HCT116 (cell line): ENCODE results near the gene GDF2. TPM values are rescaled to one million over a fixed set of nuclear protein-coding genes. Genes with fewer than 3 reads are reported as not detected.

Experiments used
- ATAC-seq: fragments of 200-7000 bp; cut with Tn5 transposase; 2 replicates; pipeline ENCODE4 v1.9.1; 2020; ENCODE audit warnings: mild to moderate bottlenecking, moderate library complexity
- BruUV-seq: library from RNA; stranded (reverse); fragments of 400-500 nt; replicated peaks from 2 replicates; lab custom pipeline; 2021; lab: Mats Ljungman, UMichigan
- CTCF ChIA-PET: fragments of 300-600 bp; sonication (Branson Sonifier 250); formaldehyde crosslinking; loops from one replicate; lab custom pipeline; 2021; ENCODE audit warnings: antibody characterized with exemption; lab: Charles Lee
- POLR2A ChIA-PET: fragments of 300-600, 350-600 bp; sonication (Branson Sonifier 250); formaldehyde crosslinking; loops from one replicate; lab custom pipeline; 2021; ENCODE audit warnings: antibody characterized with exemption; lab: Charles Lee
- RAD21 ChIA-PET, 2 experiments: fragments of 300-600 bp; sonication (Branson Sonifier 250); formaldehyde crosslinking; loops; one replicate each; lab custom pipeline; 2023; ENCODE audit warnings: low total read pairs in 2 of 2; ENCODE audit not compliant: uncharacterized antibody in 2 of 2, unreplicated experiment in 2 of 2, low non-redundant PET in 1 of 2; lab: Charles Lee
- DNase-seq: peaks from one replicate; pipeline ENCODE4 v3.0.0-alpha.2; 2010; ENCODE audit warnings: low read depth, low spot score
- H2AFZ ChIP-seq: fragments of 200-600 bp; shearing (Covaris generic), sonication (generic); 2 replicates; pipeline ENCODE4 v1.6.1; 2017; ENCODE audit warnings: low read depth, mixed run types, mixed read lengths, antibody characterized with exemption, low read length; ENCODE audit not compliant: poor library complexity, severe bottlenecking
- H3K27ac ChIP-seq: 2 replicates; pipeline ENCODE4 v1.5.1; 2012; ENCODE audit warnings: low read depth, low read length
- H3K27me3 ChIP-seq: fragments of 200-600 bp; sonication (generic); 2 replicates; pipeline ENCODE4 v1.6.1; 2016; ENCODE audit warnings: mixed run types, low read length, mixed read lengths; ENCODE audit not compliant: insufficient read depth
- H3K36me3 ChIP-seq, 2 experiments: fragments of 200-500 bp in 1 of 2; fragments of 200-600 bp in 1 of 2; sonication (Bioruptor generic) in 1 of 2; sonication (generic) in 1 of 2; 2 replicates each; pipeline versions ENCODE4 v1.5.1 to v1.6.1; 2014 to 2016; ENCODE audit warnings: low read length in 2 of 2, inconsistent platforms in 1 of 2, mixed read lengths in 1 of 2, mixed run types in 1 of 2; ENCODE audit not compliant: insufficient read depth in 2 of 2, control insufficient read depth in 1 of 2
- H3K4me1 ChIP-seq, 2 experiments: fragments of 200-600 bp in 1 of 2; sonication (generic) in 1 of 2; 2 replicates each; pipeline versions ENCODE4 v1.5.1 to v1.6.1; 2012 to 2017; ENCODE audit warnings: low read length in 2 of 2, inconsistent platforms in 1 of 2, mild to moderate bottlenecking in 1 of 2, mixed read lengths in 1 of 2, mixed run types in 1 of 2, moderate library complexity in 1 of 2; ENCODE audit not compliant: insufficient read depth in 2 of 2, control insufficient read depth in 1 of 2
- H3K4me2 ChIP-seq: fragments of 200-600 bp; sonication (generic); 2 replicates; pipeline ENCODE4 v1.6.1; 2017; ENCODE audit warnings: mixed run types, low read length, mixed read lengths
- H3K4me3 ChIP-seq, 2 experiments: fragments of 200-600 bp in 1 of 2; sonication (generic) in 1 of 2; replicated peaks in 1 of 2; 2 replicates each; pipeline ENCODE4 v1.5.1; 2011 to 2016; ENCODE audit warnings: low read length in 2 of 2, control low read depth in 1 of 2, low read depth in 1 of 2, mild to moderate bottlenecking in 1 of 2, mixed read lengths in 1 of 2, mixed run types in 1 of 2
- H3K79me2 ChIP-seq: fragments of 200-600 bp; sonication (generic); 2 replicates; pipeline ENCODE4 v1.6.1; 2017; ENCODE audit warnings: mild to moderate bottlenecking, mixed run types, low read length, moderate library complexity, mixed read lengths; ENCODE audit not compliant: insufficient read depth
- H3K9ac ChIP-seq: fragments of 200-600 bp; sonication (generic); 2 replicates; pipeline ENCODE4 v1.6.1; 2016; ENCODE audit warnings: low read length, mixed read lengths
- H3K9me2 ChIP-seq: fragments of 200-600 bp; sonication (generic), shearing (Covaris generic); 2 replicates; pipeline ENCODE4 v1.6.1; 2017; ENCODE audit warnings: mixed run types, mild to moderate bottlenecking, moderate library complexity; ENCODE audit not compliant: insufficient read depth
- H3K9me3 ChIP-seq, 2 experiments: fragments of 200-500 bp in 1 of 2; fragments of 200-600 bp in 1 of 2; sonication (Bioruptor generic) in 1 of 2; sonication (generic) in 1 of 2; 2 replicates each; pipeline ENCODE4 v1.6.1; 2014 to 2017; ENCODE audit warnings: low read length in 2 of 2, mixed read lengths in 2 of 2, inconsistent platforms in 1 of 2, low read depth in 1 of 2, mild to moderate bottlenecking in 1 of 2, mixed run types in 1 of 2, moderate library complexity in 1 of 2; ENCODE audit not compliant: control insufficient read depth in 1 of 2, insufficient read depth in 1 of 2
- H4K20me1 ChIP-seq: fragments of 200-600 bp; sonication (generic), shearing (Covaris generic); 2 replicates; pipeline ENCODE4 v1.6.1; 2017; ENCODE audit warnings: mixed run types, mild to moderate bottlenecking, moderate library complexity; ENCODE audit not compliant: insufficient read depth
- CEBPB ChIP-seq: IDR thresholded peaks from 2 replicates; pipeline ENCODE4 v1.6.1; 2012; ENCODE audit warnings: low read depth
- ELF1 ChIP-seq: IDR thresholded peaks from 2 replicates; pipeline ENCODE4 v1.6.1; 2012; ENCODE audit warnings: low read depth, borderline replicate concordance
- EZH2phosphoT487 ChIP-seq: fragments of 200-600 bp; IDR thresholded peaks from 2 replicates; pipeline ENCODE4 v1.6.1; 2018; ENCODE audit warnings: antibody characterized with exemption, borderline replicate concordance
- JUND ChIP-seq: IDR thresholded peaks from 2 replicates; pipeline ENCODE4 v1.6.1; 2012
- RAD21 ChIP-seq: IDR thresholded peaks from 2 replicates; pipeline ENCODE4 v1.6.1; 2012; ENCODE audit warnings: low read depth, mild to moderate bottlenecking
- SIN3A ChIP-seq: IDR thresholded peaks from 2 replicates; pipeline ENCODE4 v1.6.1; 2012; ENCODE audit warnings: low read depth
- SP1 ChIP-seq: IDR thresholded peaks from 2 replicates; pipeline ENCODE4 v1.6.1; 2012; ENCODE audit warnings: low read depth
- SRF ChIP-seq: IDR thresholded peaks from 2 replicates; pipeline ENCODE4 v1.6.1; 2012; ENCODE audit warnings: low read depth
- ZFX ChIP-seq: fragments of 450-650 bp; IDR thresholded peaks from 2 replicates; pipeline ENCODE4 v1.6.1; 2017
- intact Hi-C: fragments of 100-400 bp; cut with micrococcal nuclease; formaldehyde crosslinking; loops from 2 replicates; pipeline ENCODE4 v1.10.0; 2022
- total RNA-seq: library from RNA; stranded (reverse); gene quantifications from one replicate; pipeline ENCODE4 v1.2.1, GENCODE V29; 2021; ENCODE audit not compliant: unreplicated experiment
- TF ChIP-seq, protein P1 (sequence below): IDR thresholded peaks from 2 replicates; pipeline ENCODE4 v1.6.1; 2012; ENCODE audit warnings: low read depth
- TF ChIP-seq, protein P2 (sequence below), 3 experiments: fragments of 200-600 bp in 1 of 3; sonication (generic) in 1 of 3; IDR thresholded peaks in 2 of 3; conservative IDR thresholded peaks in 1 of 3; 2 replicates each; pipeline ENCODE4 v1.5.1; 2012 to 2017; ENCODE audit warnings: low read depth in 2 of 3, low read length in 2 of 3, antibody characterized with exemption in 1 of 3, borderline replicate concordance in 1 of 3, control low read depth in 1 of 3, mild to moderate bottlenecking in 1 of 3, mixed read lengths in 1 of 3, mixed run types in 1 of 3, moderate library complexity in 1 of 3; ENCODE audit not compliant: insufficient read depth in 1 of 3
- TF ChIP-seq, protein P3 (sequence below): IDR thresholded peaks from 2 replicates; pipeline ENCODE4 v1.6.1; 2012

Gene GDF2
- total RNA-seq, 1 experiment from 2014 or later, result not detected

GRCh38 chr10:47364366-47364765 lies 42.1 kb downstream of the GDF2 start (continued):
- TF ChIP-seq, protein P1, sequence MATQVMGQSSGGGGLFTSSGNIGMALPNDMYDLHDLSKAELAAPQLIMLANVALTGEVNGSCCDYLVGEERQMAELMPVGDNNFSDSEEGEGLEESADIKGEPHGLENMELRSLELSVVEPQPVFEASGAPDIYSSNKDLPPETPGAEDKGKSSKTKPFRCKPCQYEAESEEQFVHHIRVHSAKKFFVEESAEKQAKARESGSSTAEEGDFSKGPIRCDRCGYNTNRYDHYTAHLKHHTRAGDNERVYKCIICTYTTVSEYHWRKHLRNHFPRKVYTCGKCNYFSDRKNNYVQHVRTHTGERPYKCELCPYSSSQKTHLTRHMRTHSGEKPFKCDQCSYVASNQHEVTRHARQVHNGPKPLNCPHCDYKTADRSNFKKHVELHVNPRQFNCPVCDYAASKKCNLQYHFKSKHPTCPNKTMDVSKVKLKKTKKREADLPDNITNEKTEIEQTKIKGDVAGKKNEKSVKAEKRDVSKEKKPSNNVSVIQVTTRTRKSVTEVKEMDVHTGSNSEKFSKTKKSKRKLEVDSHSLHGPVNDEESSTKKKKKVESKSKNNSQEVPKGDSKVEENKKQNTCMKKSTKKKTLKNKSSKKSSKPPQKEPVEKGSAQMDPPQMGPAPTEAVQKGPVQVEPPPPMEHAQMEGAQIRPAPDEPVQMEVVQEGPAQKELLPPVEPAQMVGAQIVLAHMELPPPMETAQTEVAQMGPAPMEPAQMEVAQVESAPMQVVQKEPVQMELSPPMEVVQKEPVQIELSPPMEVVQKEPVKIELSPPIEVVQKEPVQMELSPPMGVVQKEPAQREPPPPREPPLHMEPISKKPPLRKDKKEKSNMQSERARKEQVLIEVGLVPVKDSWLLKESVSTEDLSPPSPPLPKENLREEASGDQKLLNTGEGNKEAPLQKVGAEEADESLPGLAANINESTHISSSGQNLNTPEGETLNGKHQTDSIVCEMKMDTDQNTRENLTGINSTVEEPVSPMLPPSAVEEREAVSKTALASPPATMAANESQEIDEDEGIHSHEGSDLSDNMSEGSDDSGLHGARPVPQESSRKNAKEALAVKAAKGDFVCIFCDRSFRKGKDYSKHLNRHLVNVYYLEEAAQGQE, result no peak
- TF ChIP-seq JUND (no peak), RAD21 (no peak), ZFX (no peak), ELF1 (no peak), SRF (no peak), CEBPB (no peak)
- TF ChIP-seq, protein P2, sequence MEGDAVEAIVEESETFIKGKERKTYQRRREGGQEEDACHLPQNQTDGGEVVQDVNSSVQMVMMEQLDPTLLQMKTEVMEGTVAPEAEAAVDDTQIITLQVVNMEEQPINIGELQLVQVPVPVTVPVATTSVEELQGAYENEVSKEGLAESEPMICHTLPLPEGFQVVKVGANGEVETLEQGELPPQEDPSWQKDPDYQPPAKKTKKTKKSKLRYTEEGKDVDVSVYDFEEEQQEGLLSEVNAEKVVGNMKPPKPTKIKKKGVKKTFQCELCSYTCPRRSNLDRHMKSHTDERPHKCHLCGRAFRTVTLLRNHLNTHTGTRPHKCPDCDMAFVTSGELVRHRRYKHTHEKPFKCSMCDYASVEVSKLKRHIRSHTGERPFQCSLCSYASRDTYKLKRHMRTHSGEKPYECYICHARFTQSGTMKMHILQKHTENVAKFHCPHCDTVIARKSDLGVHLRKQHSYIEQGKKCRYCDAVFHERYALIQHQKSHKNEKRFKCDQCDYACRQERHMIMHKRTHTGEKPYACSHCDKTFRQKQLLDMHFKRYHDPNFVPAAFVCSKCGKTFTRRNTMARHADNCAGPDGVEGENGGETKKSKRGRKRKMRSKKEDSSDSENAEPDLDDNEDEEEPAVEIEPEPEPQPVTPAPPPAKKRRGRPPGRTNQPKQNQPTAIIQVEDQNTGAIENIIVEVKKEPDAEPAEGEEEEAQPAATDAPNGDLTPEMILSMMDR (IDR thresholded peaks at IDR 0.05 in 2 of 3, conservative IDR thresholded peaks at IDR 0.05 in 1 of 3; ENCODE audit: borderline replicate concordance in 1 of 3, insufficient read depth in 1 of 3, low read depth in 2 of 3, low read length in 2 of 3), result no peak

DNA sequence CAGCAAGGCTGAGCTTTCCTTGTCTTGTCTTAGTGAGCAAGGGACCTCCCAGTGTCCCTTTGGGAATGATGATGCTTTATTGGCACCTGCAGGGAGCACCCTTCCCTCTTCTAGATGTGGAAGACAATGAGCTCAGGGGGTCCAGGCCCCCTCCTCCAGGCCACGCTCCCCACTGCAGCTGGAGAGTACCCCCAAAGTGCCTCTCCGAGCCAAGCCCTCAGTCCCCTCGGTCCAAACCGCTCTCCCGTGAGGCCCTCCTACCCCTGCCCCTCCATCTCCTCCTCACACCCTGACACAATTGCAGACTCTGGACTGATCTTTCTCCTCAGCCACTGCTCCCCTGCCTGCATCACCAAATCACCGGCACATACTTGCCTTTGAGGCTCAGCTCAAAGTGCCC lies 42.7 kb downstream of the GDF2 start:
- Histone ChIP-seq H3K27me3 (no peaks in the 10 kb centered on the region), H4K20me1 (no peaks in the 10 kb centered on the region), H3K79me2 (no peaks in the 10 kb centered on the region), H3K9me3 (no peaks in the 10 kb centered on the region)
- no peak for TF ChIP-seq EZH2phosphoT487
- TF ChIP-seq, protein P1, result no peak
- TF ChIP-seq SIN3A, result no peak
- no peak for TF ChIP-seq JUND
- TF ChIP-seq, protein P3, sequence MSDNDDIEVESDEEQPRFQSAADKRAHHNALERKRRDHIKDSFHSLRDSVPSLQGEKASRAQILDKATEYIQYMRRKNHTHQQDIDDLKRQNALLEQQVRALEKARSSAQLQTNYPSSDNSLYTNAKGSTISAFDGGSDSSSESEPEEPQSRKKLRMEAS, result no peak
- TF ChIP-seq ELF1, result no peak
- no peak for TF ChIP-seq RAD21
- TF ChIP-seq SP1, result no peak
- TF ChIP-seq SRF, result no peak
- TF ChIP-seq, all 23 proteins: peak for 0
- ChIA-PET RAD21 (no interaction called here), CTCF (interaction anchor here (1.3 kb wide), 1 partner anchor 39 kb away, joined by 3 read pairs; no protein-coding TSS in a partner anchor), POLR2A (interaction anchor here (1.0 kb wide), 1 partner anchor 19 kb away, joined by 3 read pairs; the partner anchor contains the start of gene ZNF488)
- no peak overlapping the region for H3K4me3 ChIP-seq
- H3K36me3 ChIP-seq, result no peaks in the 10 kb centered on the region
- no peak overlapping the region for H3K27ac ChIP-seq
- no peak overlapping the region for H3K4me2 ChIP-seq
- H3K9me2 ChIP-seq, result no peaks in the 10 kb centered on the region
- ATAC-seq (no peak), DNase-seq (no peak)
- no peak overlapping the region for H2AFZ ChIP-seq
- intact Hi-C loops, result loop anchor here (5.0 kb wide), 1 partner anchor 72 kb away; no protein-coding TSS in a partner anchor
- no TSS peak for BruUV-seq
- no peak overlapping the region for H3K9ac ChIP-seq
- H3K4me1 ChIP-seq, result peaks cover 0 to 18% of the 10 kb centered on the region in 2 experiments; a peak in 1 of 4 replicates
